HepG2 (cell line): ENCODE measurements around the gene NAA25. TPM values are rescaled to one million over a fixed set of nuclear protein-coding genes. Genes with fewer than 3 reads are reported as not detected.
"Not testable (repeated sequence)": the region's sequence is repeated elsewhere in the genome, so short reads cannot be mapped to it uniquely, and the experiment has no call there.

Experiments
- ATAC-seq: fragments of 200-7000 bp; cut with Tn5 transposase; 3 replicates; pipeline ENCODE4 v1.9.1; 2020; ENCODE audit warnings: mild to moderate bottlenecking, moderate library complexity
- BruUV-seq: library from RNA; stranded (reverse); fragments of 400-500 nt; replicated peaks from 2 replicates; lab custom pipeline; 2021; lab: Mats Ljungman, UMichigan
- CTCF ChIA-PET: fragments of 300-600 bp; formaldehyde crosslinking; extraction: SDS; loops from one replicate; lab custom pipeline; 2021; ENCODE audit warnings: low total read pairs, inconsistent platforms, low intra/inter-chr PET ratio; lab: Yijun Ruan, JAX
- POLR2A ChIA-PET: fragments of 350-600 bp; sonication (Branson Sonifier 250); formaldehyde crosslinking; loops from one replicate; lab custom pipeline; 2020; ENCODE audit warnings: antibody characterized with exemption, inconsistent platforms; lab: Yijun Ruan, JAX
- DNase-seq: peaks from one replicate; pipeline ENCODE4 v3.0.0-alpha.2; 2015; ENCODE audit warnings: low spot score
- FAIRE-seq: peaks from 3 replicates; lab custom pipeline; 2011; peaks lifted over from hg19 to GRCh38; lab: Jason Lieb, UNC
- H2AFZ ChIP-seq: one replicate; pipeline ENCODE4 v1.6.1; 2011; ENCODE audit warnings: low read length, inconsistent platforms
- H3K27ac ChIP-seq: fragments of 300-600 bp; 3 replicates; pipeline ENCODE4 v1.8.0; 2011; ENCODE audit warnings: mixed run types, mild to moderate bottlenecking, mixed read lengths, low read length, inconsistent platforms; ENCODE audit not compliant: insufficient read depth; ENCODE audit errors: extremely low read length
- H3K27me3 ChIP-seq, 2 experiments: fragments of 200-600 bp in 1 of 2; 2 replicates in 1 of 2; 3 replicates in 1 of 2; pipeline versions ENCODE4 v1.6.0 to v1.8.0; 2011; ENCODE audit warnings: low read length in 2 of 2, mild to moderate bottlenecking in 2 of 2, moderate library complexity in 2 of 2, inconsistent platforms in 1 of 2; ENCODE audit not compliant: insufficient read depth in 2 of 2, control insufficient read depth in 1 of 2
- H3K36me3 ChIP-seq, 2 experiments: fragments of 200-600 bp in 1 of 2; replicated peaks in 1 of 2; 2 replicates in 1 of 2; 3 replicates in 1 of 2; pipeline versions ENCODE4 v1.5.1 to v1.8.0; 2011; ENCODE audit warnings: low read length in 2 of 2, inconsistent platforms in 1 of 2; ENCODE audit not compliant: insufficient read depth in 2 of 2, control insufficient read depth in 1 of 2
- H3K4me1 ChIP-seq: 2 replicates; pipeline ENCODE4 v1.5.1; 2012; ENCODE audit warnings: low read length, inconsistent platforms; ENCODE audit not compliant: insufficient read depth
- H3K4me2 ChIP-seq: 2 replicates; pipeline ENCODE4 v1.6.0; 2011; ENCODE audit warnings: low read depth, low read length, inconsistent platforms
- H3K4me3 ChIP-seq, 3 experiments: fragments of 200-600 bp in 1 of 3; sonication (generic), shearing (Covaris generic) in 1 of 3; replicated peaks in 1 of 3; 2 replicates each; pipeline ENCODE4 v1.5.1; 2011 to 2016; ENCODE audit warnings: low read length in 3 of 3, inconsistent platforms in 2 of 3, low read depth in 2 of 3, mild to moderate bottlenecking in 2 of 3, control low read depth in 1 of 3, mixed read lengths in 1 of 3; ENCODE audit not compliant: insufficient read depth in 1 of 3
- H3K79me2 ChIP-seq: one replicate; pipeline ENCODE4 v1.6.1; 2011; ENCODE audit warnings: low read length, inconsistent platforms; ENCODE audit not compliant: insufficient read depth
- H3K9ac ChIP-seq: 2 replicates; pipeline ENCODE4 v1.6.0; 2011; ENCODE audit warnings: mild to moderate bottlenecking, low read depth, low read length, inconsistent platforms; ENCODE audit not compliant: insufficient read depth
- H3K9me3 ChIP-seq: 2 replicates; pipeline ENCODE4 v1.5.1; 2012; ENCODE audit warnings: mild to moderate bottlenecking, low read length
- H4K20me1 ChIP-seq: 2 replicates; pipeline ENCODE4 v1.6.0; 2011; ENCODE audit warnings: inconsistent platforms, mild to moderate bottlenecking, low read length, moderate library complexity; ENCODE audit not compliant: insufficient read depth
- ASH2L ChIP-seq: fragments of 300-600, 200-600 bp; sonication (generic); IDR thresholded peaks from 2 replicates; pipeline ENCODE4 v1.7.0; 2017; ENCODE audit warnings: low read depth, mild to moderate bottlenecking, moderate library complexity, mixed read lengths, low read length; ENCODE audit not compliant: insufficient read length
- HNRNPLL ChIP-seq: fragments of 200-400 bp; formaldehyde crosslinking; IDR thresholded peaks from 2 replicates; pipeline ENCODE4 v1.6.1; 2017; ENCODE audit warnings: mild to moderate bottlenecking, low read depth, low read length; ENCODE audit not compliant: poor library complexity, severe bottlenecking
- HOXA3 ChIP-seq: sonication (generic); formaldehyde crosslinking; IDR thresholded peaks from 2 replicates; pipeline ENCODE4 v1.5.0; 2020; ENCODE audit warnings: missing genetic modification reagents
- MAFF ChIP-seq: IDR thresholded peaks from 2 replicates; pipeline ENCODE4 v1.6.1; 2011; ENCODE audit warnings: low read depth, low read length, improper control_type of control experiment
- MAFK ChIP-seq, 2 experiments: IDR thresholded peaks in 1 of 2; conservative IDR thresholded peaks in 1 of 2; 2 replicates each; pipeline ENCODE4 v1.6.1; 2011; ENCODE audit warnings: improper control_type of control experiment in 2 of 2, low read length in 2 of 2
- MTF2 ChIP-seq: sonication (generic); formaldehyde crosslinking; IDR thresholded peaks from 2 replicates; pipeline ENCODE4 v1.5.0; 2020; ENCODE audit warnings: missing genetic modification reagents, borderline replicate concordance
- POGZ ChIP-seq: sonication (generic); formaldehyde crosslinking; IDR thresholded peaks from 2 replicates; pipeline ENCODE4 v1.4.0; 2020; ENCODE audit warnings: mild to moderate bottlenecking, missing genetic modification reagents
- SETDB1 ChIP-seq: sonication (generic); formaldehyde crosslinking; IDR thresholded peaks from 2 replicates; pipeline ENCODE4 v1.5.1; 2020; ENCODE audit warnings: missing genetic modification reagents, mild to moderate bottlenecking, borderline replicate concordance
- ZNF143 ChIP-seq: sonication (generic); formaldehyde crosslinking; IDR thresholded peaks from 2 replicates; pipeline ENCODE4 v1.4.0; 2020; ENCODE audit warnings: missing genetic modification reagents
- ZNF30 ChIP-seq: sonication (generic); formaldehyde crosslinking; IDR thresholded peaks from 2 replicates; pipeline ENCODE4 v1.5.0; 2020; ENCODE audit warnings: mild to moderate bottlenecking, missing genetic modification reagents
- ZNF430 ChIP-seq: sonication (generic); formaldehyde crosslinking; IDR thresholded peaks from 2 replicates; pipeline ENCODE4 v1.9.0; 2021; ENCODE audit warnings: mild to moderate bottlenecking, missing genetic modification reagents
- ZNF569 ChIP-seq: sonication (generic); formaldehyde crosslinking; IDR thresholded peaks from 2 replicates; pipeline ENCODE4 v1.5.0; 2020; ENCODE audit warnings: mild to moderate bottlenecking, missing genetic modification reagents, moderate library complexity, borderline replicate concordance
- ZSCAN29 ChIP-seq: sonication (generic); formaldehyde crosslinking; conservative IDR thresholded peaks from 2 replicates; pipeline ENCODE4 v1.4.0; 2020; ENCODE audit warnings: mild to moderate bottlenecking, missing genetic modification reagents
- WGBS: methylation state at CpG from one replicate; pipeline ENCODE4 v1.1.6; 2017; ENCODE audit warnings: low lambda C conversion rate; 5-methylcytosine and 5-hydroxymethylcytosine counted together
- in situ Hi-C: cut with HindIII; loops from 2 replicates; pipeline ENCODE4 v1.10.0; 2017; ENCODE audit warnings: low pct_unique_long_range_greater_than_20kb; ENCODE audit not compliant: extremely low pct_ligation_motif_present
- intact Hi-C: fragments of 100-400 bp; cut with micrococcal nuclease; formaldehyde crosslinking; loops from one replicate; pipeline ENCODE4 v1.10.0; 2022; ENCODE audit not compliant: unreplicated experiment
- polyA plus RNA-seq, 8 experiments: library from polyadenylated mRNA; depleted of rRNA in 3 of 8; stranded (reverse) in 7 of 8; unstranded in 1 of 8; fragments of >200 nt; fragmentation: Illumina TruSeq in 4 of 8; extraction: Trizol in 4 of 8; gene quantifications; 2 replicates each; pipeline versions ENCODE4 v1.2.1 to v1.2.3, GENCODE V29; 2011 to 2016; ENCODE audit warnings: low read depth in 4 of 8, missing spikeins in 1 of 8, mixed read lengths in 1 of 8; ENCODE audit not compliant: insufficient read depth in 1 of 8
- total RNA-seq, 5 experiments: library from RNA; depleted of rRNA; stranded (reverse); fragments of >200 nt; fragmentation: Illumina TruSeq; extraction: Trizol; gene quantifications; 2 replicates each; pipeline ENCODE4 v1.2.3, GENCODE V29; 2016; ENCODE audit warnings: low read depth in 1 of 5
- TF ChIP-seq, protein P1 (sequence below): sonication (generic); formaldehyde crosslinking; IDR thresholded peaks from 2 replicates; pipeline ENCODE4 v1.5.0; 2020; ENCODE audit warnings: mild to moderate bottlenecking, missing genetic modification reagents, moderate library complexity

The NAA25 gene
- total and polyA plus RNA-seq, 2 of the 13 experiments (the other 11 are each of a cell fraction or from before 2014, with no cell fraction given) = 11.4 to 32.0 TPM

DNA sequence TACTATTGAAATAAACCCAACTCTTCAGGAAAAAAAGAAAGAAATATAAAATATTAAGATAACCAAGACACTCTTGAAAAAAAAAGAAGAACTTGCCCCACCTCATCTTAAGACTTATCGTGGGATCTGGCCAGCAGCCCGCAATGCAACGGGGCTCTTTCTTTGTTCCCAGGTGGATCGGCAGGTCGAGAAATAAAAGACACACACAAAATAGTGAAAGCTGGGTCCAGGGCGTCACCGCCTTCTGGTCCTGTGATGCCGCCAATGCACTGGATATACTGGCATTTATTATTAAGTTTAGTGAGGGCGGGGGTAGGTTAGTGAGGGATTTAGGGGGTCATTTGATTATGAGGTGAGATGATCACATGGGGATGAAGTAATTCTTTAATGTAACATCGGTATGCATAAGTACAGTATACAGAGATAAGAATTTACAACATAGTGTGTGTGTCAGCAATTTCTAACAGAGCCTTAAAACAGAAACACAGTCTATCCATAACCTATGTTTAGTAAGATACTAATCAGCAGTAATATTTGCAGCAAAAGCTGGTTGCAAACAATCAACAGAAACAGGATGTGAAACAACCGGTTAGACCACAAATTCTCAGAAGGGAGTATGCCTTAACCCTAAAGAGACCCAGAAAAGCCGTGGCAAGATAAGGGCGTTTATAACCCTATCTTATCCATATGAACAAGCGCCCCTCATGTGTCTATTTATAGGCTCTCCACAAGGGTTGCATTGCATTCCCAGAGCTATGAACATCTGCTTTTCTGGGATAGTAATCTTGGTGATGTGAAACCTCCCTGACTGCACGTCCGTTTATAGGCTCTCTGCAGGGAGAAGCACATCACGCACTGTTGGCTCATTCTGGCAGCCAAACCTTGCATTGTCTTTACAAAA is 114.1 kb downstream of the NAA25 start:
- BruUV-seq, DNase-seq, FAIRE-seq, in situ Hi-C loops, H3K27me3 ChIP-seq, H2AFZ ChIP-seq, H3K36me3 ChIP-seq, H3K4me1 ChIP-seq, H3K79me2 ChIP-seq, H3K27ac ChIP-seq, CTCF ChIA-PET, H3K9ac ChIP-seq, H3K4me3 ChIP-seq, intact Hi-C loops, H3K9me3 ChIP-seq, H3K4me2 ChIP-seq, ATAC-seq, POLR2A ChIA-PET, H4K20me1 ChIP-seq: not testable (repeated sequence)
- TF ChIP-seq MAFF (peak; percentile 41), MAFK (conservative IDR thresholded peaks at IDR 0.05 in 1 of 2, IDR thresholded peaks at IDR 0.05 in 1 of 2; ENCODE audit: low read length in 2 of 2) (peak in 1 of 2 experiments; percentile 69; a peak in 2 of 4 replicates)
- 94% methylated on average over 17 of the region's 17 CpGs for WGBS

DNA sequence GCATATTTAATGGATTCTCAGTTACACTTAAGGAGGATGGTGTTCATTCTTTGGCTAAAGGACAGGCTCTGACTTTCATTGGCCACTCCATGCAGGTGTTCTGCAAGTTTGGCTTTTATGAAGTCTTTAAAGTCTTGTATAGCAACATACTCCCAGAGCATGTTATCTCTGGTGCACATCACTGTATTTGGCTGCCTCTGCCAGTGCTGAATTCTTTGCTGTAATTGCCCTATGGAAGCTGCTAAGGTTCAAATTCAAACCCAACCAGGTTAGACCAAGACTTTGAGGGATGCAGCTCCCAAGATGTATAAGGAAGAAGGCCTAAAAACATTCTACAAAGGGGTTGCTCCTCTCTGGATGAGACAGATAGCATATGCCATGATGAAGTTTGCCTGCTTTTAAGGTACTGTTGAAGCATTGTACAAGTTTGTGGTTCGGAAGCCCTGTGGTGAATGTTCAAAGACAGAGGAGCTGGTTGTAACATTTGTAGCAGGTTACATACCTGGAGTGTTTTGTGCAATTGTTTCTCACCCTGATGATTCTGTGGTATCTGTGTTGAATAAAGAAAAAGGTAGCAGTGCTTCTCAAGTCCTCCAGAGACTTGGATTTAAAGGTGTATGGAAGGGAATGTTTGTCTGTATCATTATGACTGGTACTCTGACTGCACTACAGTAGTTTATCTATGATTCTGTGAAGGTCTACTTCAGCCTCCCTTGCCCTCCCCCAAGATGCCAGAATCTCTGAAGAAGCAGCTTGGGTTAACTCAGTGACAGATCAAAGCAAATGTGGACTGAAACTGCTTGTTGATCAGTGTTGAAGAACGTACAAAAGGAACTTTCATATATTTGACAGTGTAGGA is 115.1 kb downstream of the NAA25 start:
- Histone ChIP-seq H3K27me3 (no peaks in the 10 kb centered on the region), H3K4me3 (no peak overlapping the region), H3K9me3 (no peaks in the 10 kb centered on the region), H3K79me2 (no peaks in the 10 kb centered on the region), H3K9ac (no peak overlapping the region), H2AFZ (no peak overlapping the region), H3K4me2 (no peak overlapping the region), H4K20me1 (no peaks in the 10 kb centered on the region), H3K36me3 (no peaks in the 10 kb centered on the region), H3K27ac (no peak overlapping the region), H3K4me1 (no peaks in the 10 kb centered on the region)
- intact Hi-C loops (no loop called here), in situ Hi-C loops (no loop called here)
- DNase-seq = no peak
- FAIRE-seq = no peak
- POLR2A ChIA-PET = no interaction called here
- no TSS peak for BruUV-seq
- no peak for ATAC-seq
- CTCF ChIA-PET = no interaction called here
- WGBS = 90% methylated on average over 2 of the region's 2 CpGs
- TF ChIP-seq ZNF30 (no peak), ZNF569 (CRISPR knock-in tag) (no peak), SETDB1 (CRISPR knock-in tag) (no peak), ZNF430 (no peak), ZSCAN29 (CRISPR knock-in tag) (no peak), HOXA3 (CRISPR knock-in tag) (no peak), ZNF143 (no peak), MTF2 (CRISPR knock-in tag) (no peak), HNRNPLL (no peak), ASH2L (no peak), POGZ (no peak)
- TF ChIP-seq, protein P1, sequence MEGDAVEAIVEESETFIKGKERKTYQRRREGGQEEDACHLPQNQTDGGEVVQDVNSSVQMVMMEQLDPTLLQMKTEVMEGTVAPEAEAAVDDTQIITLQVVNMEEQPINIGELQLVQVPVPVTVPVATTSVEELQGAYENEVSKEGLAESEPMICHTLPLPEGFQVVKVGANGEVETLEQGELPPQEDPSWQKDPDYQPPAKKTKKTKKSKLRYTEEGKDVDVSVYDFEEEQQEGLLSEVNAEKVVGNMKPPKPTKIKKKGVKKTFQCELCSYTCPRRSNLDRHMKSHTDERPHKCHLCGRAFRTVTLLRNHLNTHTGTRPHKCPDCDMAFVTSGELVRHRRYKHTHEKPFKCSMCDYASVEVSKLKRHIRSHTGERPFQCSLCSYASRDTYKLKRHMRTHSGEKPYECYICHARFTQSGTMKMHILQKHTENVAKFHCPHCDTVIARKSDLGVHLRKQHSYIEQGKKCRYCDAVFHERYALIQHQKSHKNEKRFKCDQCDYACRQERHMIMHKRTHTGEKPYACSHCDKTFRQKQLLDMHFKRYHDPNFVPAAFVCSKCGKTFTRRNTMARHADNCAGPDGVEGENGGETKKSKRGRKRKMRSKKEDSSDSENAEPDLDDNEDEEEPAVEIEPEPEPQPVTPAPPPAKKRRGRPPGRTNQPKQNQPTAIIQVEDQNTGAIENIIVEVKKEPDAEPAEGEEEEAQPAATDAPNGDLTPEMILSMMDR (CRISPR knock-in tag) = no peak
